NB4 (cell line): ENCODE data around the gene LRFN2.
A peak's percentile ranks its signal among the peaks of the same experiment; 100 is the strongest.

Experiments
- DNase-seq: peaks from one replicate; pipeline ENCODE4 v3.0.0; 2010; ENCODE audit warnings: low read depth
- H3K4me3 ChIP-seq: one replicate; pipeline ENCODE4 v1.5.1; 2011; ENCODE audit warnings: mild to moderate bottlenecking, low read depth, low read length, moderate library complexity
- CTCF ChIP-seq: IDR thresholded peaks from one replicate; pipeline ENCODE4 v1.5.1; 2012; ENCODE audit warnings: low read depth, low read length
- MYC ChIP-seq: IDR thresholded peaks from 2 replicates; pipeline ENCODE4 v1.6.1; 2011; ENCODE audit warnings: low read depth, low read length
- POLR2A ChIP-seq: IDR thresholded peaks from 2 replicates; pipeline ENCODE4 v1.6.1; 2011; ENCODE audit warnings: mild to moderate bottlenecking; ENCODE audit not compliant: insufficient read length; ENCODE audit errors: extremely low read depth
- TF ChIP-seq, protein P1 (sequence below): IDR thresholded peaks from 2 replicates; pipeline ENCODE4 v1.6.1; 2011; ENCODE audit warnings: low read depth, low read length

LRFN2 gene

GRCh38 chr6:40480678-40481077, 106.5 kb downstream of the LRFN2 start:
- no peak for TF ChIP-seq MYC
- no peak for DNase-seq
- no peak overlapping the region for H3K4me3 ChIP-seq

- DNase-seq: no peak
- H3K4me3 ChIP-seq: no peak overlapping the region
- TF ChIP-seq CTCF (no peak), MYC (no peak), POLR2A (no peak)
- TF ChIP-seq, protein P1, sequence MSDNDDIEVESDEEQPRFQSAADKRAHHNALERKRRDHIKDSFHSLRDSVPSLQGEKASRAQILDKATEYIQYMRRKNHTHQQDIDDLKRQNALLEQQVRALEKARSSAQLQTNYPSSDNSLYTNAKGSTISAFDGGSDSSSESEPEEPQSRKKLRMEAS: no peak
Measured at GRCh38 chr6:40479706-40480105, 107.5 kb downstream of the LRFN2 start.

GRCh38 chr6:40477246-40478126, 109.7 kb downstream of the LRFN2 start:
- TF ChIP-seq POLR2A (no peak), CTCF (no peak), MYC (no peak)
- TF ChIP-seq, protein P1: no peak
- H3K4me3 ChIP-seq: no peak overlapping the region
- DNase-seq: no peak

DNA sequence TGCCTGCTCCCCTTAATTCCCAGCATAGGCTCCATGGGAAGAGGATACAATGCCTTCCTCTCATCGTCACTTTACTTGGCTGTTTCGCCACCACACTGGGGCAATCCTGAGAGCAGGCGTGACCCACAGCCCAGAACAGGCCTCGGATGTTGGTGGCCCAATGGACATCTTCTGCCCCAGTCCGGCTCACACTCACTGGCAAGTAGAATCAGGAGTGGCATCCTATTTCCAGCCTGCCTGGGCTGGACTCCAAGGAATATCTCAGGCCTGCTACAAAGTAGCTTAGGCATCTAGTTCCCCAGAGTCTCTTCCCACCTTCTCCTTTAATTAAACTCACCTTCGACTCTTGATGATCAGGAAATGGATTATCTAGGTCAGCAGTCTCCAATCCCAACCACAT, 110.5 kb downstream of the LRFN2 start:
- TF ChIP-seq MYC (no peak), CTCF (no peak), POLR2A (no peak)
- TF ChIP-seq, protein P1: no peak
- DNase-seq: no peak
- no peak overlapping the region for H3K4me3 ChIP-seq

GRCh38 chr6:40474937-40475336, 112.2 kb downstream of the LRFN2 start:
- TF ChIP-seq CTCF (peak; percentile 14), MYC (no peak)
- no peak overlapping the region for H3K4me3 ChIP-seq
- no peak for DNase-seq

GRCh38 chr6:40473026-40473425, 114.1 kb downstream of the LRFN2 start:
- DNase-seq: no peak
- TF ChIP-seq CTCF (no peak), MYC (no peak), POLR2A (no peak)
- TF ChIP-seq, protein P1: no peak
- H3K4me3 ChIP-seq: no peak overlapping the region
